HUDEP-2 (cell line): Measurements from ENCODE around the gene NME8.

Experiments used
- DNase-seq, 76 experiments: peaks; one replicate each; lab custom pipeline; 2025; ENCODE audit not compliant: unreplicated experiment in 76 of 76; lab: John Stamatoyannopoulos, UW

The NME8 gene

DNA sequence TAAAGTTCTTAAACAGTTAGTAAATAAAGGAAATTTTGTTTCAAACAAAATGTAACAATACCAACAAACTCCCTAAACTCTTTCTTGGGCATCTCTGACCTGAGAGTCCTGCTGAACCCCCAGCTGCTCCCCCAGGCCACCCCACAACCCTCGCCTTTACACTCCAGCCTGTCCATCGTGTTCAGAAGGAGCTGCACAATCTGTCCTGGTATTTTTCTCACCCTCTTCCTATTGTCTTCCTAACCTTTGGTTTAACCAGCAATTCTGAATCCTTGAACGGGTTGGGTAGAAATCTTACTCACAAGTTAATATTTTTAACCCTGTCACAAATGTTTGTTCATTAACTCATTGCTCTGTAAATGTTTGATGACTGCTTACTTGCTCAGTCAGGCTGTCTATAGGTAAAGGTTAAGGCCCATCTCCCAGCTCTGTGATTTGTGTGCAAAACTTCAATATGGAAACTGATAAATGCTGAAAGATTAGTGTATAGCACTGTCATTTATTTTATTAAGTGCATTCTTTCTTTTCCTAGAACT, 51.4 kb downstream of the NME8 start:
- DNase-seq: no peak

- peak in 5 of 76 experiments; percentile 6 to 14 (median 11) for DNase-seq
Measured at GRCh38 chr7:37901236-37901827, 52.9 kb downstream of the NME8 start.

GRCh38 chr7:37901890-37902524, 53.6 kb downstream of the NME8 start:
- DNase-seq: no peak

GRCh38 chr7:37908221-37908788, 59.9 kb downstream of the NME8 start:
- DNase-seq: no peak

- DNase-seq: no peak
Measured at GRCh38 chr7:37912756-37913155, 64.4 kb downstream of the NME8 start.

GRCh38 chr7:37915438-37915837, 67.0 kb downstream of the NME8 start:
- peak in 1 of 76 experiments; percentile 1 for DNase-seq

DNA sequence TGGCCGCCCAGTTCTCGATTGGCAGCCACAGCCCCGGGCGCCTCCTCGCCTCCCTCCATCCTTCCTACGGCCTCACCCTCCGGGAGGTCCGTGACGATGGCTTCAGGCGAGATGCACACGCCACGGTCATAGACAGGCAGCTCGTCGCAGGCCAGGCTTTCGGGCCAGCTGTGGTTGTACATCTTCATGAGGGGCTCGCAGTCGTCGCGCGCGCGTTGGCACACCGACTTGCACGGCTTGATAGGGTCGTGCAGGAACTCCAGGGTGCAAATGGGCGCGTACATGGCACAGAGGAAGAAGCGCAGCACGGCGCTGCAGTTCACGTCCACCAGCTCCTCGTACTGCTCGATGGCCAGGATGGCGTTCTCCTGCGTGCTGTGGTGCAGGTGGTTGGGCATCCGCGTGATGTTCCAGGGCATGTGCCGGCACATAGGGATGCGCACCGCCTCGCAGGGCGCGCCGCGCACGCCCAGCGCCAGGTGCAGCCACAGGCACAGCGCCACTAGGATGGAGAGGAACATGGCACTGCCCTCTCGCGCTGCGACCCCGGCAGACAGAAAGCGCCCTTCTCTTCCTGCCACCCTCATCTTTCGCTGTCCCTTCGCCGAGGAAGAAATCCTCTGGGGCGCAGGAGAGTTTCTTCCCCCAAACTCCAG, 67.7 kb downstream of the NME8 start:
- DNase-seq: peak in 1 of 76 experiments; percentile 23

- peak in 47 of 76 experiments; percentile 7 to 66 (median 36) for DNase-seq
Measured at GRCh38 chr7:37916673-37917660, 68.6 kb downstream of the NME8 start, which contains the start of gene SFRP4. Gene SFRP4, minus strand, starts transcription at chr7:37916817. Its CDS starts 280 bp downstream, at chr7:37916537.

- DNase-seq: no peak
Measured at GRCh38 chr7:37918526-37918925, 70.1 kb downstream of the NME8 start.

- DNase-seq: peak in 74 of 76 experiments; percentile 29 to 95 (median 74)
Measured at GRCh38 chr7:37920305-37920848, 72.0 kb downstream of the NME8 start, which contains the start of gene EPDR1. Gene EPDR1, plus strand, starts transcription at chr7:37920640. Its CDS starts 300 bp downstream, at chr7:37920940.

GRCh38 chr7:37920849-37921805, 72.7 kb downstream of the NME8 start:
- peak in 74 of 76 experiments; percentile 18 to 90 (median 70) for DNase-seq

DNA sequence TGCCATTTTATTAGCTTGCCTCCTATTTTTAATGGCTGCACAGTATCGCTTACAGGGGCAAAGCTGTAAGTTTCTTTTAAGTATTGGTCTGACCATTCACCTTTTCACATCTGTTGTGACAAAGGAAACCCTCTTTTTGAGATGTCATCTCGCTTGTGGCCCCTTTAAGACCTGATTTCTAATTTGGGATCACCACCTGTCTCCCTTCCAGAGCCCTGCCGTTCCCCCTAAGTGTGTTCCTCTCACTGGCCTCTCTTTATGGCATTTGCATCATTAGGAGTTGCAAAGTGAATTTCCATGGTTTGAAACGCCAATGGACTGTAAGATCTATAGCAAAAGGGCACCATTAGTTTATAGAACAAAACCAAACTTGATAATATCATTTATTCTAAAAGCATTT, 73.5 kb downstream of the NME8 start:
- peak in 4 of 76 experiments; percentile 19 to 30 (median 24) for DNase-seq

DNA sequence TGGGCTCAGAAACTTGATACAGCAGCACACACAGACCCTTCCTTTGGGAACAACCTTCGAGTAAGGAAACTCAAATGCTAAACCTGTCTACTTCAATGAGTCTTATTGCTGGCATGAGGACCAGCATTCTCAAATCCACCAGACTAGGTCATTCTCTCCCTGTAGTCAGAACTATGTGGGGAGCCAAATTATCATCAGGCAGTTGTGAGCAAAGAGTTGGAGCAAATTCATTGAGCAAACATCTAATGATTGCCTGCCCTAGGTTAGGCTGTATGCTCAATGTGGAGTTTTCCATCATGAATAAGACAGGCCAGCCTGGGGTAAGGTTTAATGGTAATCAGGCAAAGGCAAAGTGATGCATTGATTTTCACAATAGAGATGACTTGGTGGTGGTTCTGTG, 75.6 kb downstream of the NME8 start:
- no peak for DNase-seq

- no peak for DNase-seq
Measured at GRCh38 chr7:37924491-37925041, 76.2 kb downstream of the NME8 start.

DNA sequence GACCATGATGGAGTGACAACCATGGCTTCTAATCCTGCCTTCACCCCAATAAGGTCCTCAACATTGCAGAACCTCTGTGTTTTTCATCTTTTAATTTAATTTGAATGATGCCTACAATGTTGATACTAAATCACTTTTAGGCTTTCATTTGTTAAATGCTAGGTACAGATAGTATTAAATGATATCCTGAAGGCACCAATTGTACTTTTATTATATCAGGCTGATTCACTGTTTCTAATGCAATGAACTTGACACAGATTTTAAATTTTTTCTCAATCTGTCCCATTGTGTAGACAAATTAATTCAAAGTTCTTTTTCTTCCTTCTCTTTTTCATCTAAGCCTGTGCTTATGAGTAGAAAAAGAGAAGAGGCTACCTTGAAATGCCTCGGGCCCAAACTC, 77.2 kb downstream of the NME8 start:
- no peak for DNase-seq

DNA sequence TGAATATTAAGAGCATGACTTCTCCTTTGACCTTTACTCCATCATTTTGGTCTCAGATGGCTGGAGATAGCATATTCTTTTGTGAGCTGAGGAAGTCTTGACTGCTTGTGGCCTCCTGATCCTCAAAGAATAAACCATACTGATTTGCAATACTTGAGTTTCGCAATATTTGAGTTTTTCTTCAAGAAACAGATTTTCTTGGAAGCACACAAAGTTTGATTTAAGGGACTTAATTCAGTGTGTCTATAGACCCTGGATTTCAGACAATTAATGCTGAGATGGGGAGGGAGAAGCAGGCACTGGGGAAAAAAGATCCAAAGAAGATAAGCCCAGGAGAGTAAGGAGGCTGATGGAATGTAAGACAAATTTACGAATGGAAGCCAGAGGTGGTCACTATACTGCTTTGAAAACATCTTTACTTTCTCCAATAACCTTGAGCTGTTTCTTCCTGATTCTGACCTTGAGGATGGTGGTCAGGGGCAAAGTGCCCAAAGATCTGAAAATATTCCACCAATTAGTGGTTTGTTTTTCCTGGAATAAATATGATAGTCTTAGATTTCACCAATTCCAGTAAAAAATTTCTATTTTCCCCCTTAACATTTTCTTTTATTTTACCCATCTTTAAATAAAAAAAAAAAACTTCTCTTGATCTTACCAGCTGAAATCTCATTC, 79.5 kb downstream of the NME8 start:
- DNase-seq: no peak

DNA sequence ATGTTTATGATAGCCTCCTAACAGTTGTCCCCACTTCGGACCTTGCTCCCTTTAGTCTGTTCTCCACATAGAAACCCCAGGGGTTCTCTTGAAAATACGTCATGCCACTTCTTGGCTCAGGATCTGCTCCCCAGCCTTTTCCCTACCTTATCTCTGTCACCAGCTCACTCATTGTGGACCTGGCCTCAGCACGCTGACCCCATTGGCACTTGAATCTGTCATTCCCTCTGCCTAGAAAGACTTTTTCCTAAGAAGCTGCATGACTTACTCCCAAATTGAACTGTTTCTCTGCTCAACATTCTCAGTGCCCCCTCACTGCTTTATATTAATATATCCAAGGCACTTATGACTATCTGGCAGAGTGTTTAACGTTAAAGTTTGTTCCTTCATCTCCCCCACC, 80.5 kb downstream of the NME8 start:
- no peak for DNase-seq
